Caco-2 (cell line): ENCODE data around the gene ACAP3. TPM values are rescaled to one million over a fixed set of nuclear protein-coding genes. Genes with fewer than 3 reads are reported as not detected.

Experiments
- BruUV-seq: library from RNA; stranded (reverse); fragments of 400-500 nt; replicated peaks from 2 replicates; lab custom pipeline; 2021; lab: Mats Ljungman, UMichigan
- CTCF ChIA-PET: fragments of 300-600 bp; sonication (Branson Sonifier 250); formaldehyde crosslinking; loops from one replicate; lab custom pipeline; 2022; ENCODE audit warnings: antibody characterized with exemption; lab: Charles Lee
- POLR2A ChIA-PET: fragments of 300-600 bp; sonication (Branson Sonifier 250); formaldehyde crosslinking; loops from one replicate; lab custom pipeline; 2022; ENCODE audit warnings: antibody characterized with exemption; lab: Charles Lee
- DNase-seq, 2 experiments: peaks; one replicate each; pipeline versions ENCODE4 v3.0.0 to v3.0.0-alpha.2; 2020 to 2022
- H3K27me3 ChIP-seq: replicated peaks from 2 replicates; pipeline ENCODE4 v1.6.0; 2011; ENCODE audit warnings: low read length; ENCODE audit not compliant: control insufficient read depth, insufficient read depth
- H3K36me3 ChIP-seq: 2 replicates; pipeline ENCODE4 v1.5.1; 2011; ENCODE audit warnings: low read length; ENCODE audit not compliant: control insufficient read depth, insufficient read depth
- H3K4me1 ChIP-seq: fragments of 250-450 bp; sonication (Bioruptor Pico); 2 replicates; pipeline ENCODE4 v1.5.1; 2020; ENCODE audit warnings: mild to moderate bottlenecking
- H3K4me3 ChIP-seq: 2 replicates; pipeline ENCODE4 v1.5.1; 2011; ENCODE audit warnings: low read depth, mild to moderate bottlenecking, control low read depth, low read length
- H3K9me3 ChIP-seq: fragments of 250-450 bp; sonication (Bioruptor Pico); 2 replicates; pipeline ENCODE4 v1.5.1; 2020; ENCODE audit warnings: mild to moderate bottlenecking, moderate library complexity
- H3K27ac Mint-ChIP-seq: one replicate; pipeline ENCODE4 v1.8.0; 2022; ENCODE audit warnings: mixed read lengths; ENCODE audit not compliant: unreplicated experiment
- H3K27me3 Mint-ChIP-seq: one replicate; pipeline ENCODE4 v1.8.0; 2022; ENCODE audit warnings: mixed read lengths; ENCODE audit not compliant: insufficient read depth, unreplicated experiment
- H3K36me3 Mint-ChIP-seq: one replicate; pipeline ENCODE4 v1.8.0; 2022; ENCODE audit warnings: mild to moderate bottlenecking, mixed read lengths; ENCODE audit not compliant: insufficient read depth, unreplicated experiment
- H3K4me1 Mint-ChIP-seq: one replicate; pipeline ENCODE4 v1.8.0; 2022; ENCODE audit warnings: low read depth, mixed read lengths; ENCODE audit not compliant: unreplicated experiment
- H3K4me3 Mint-ChIP-seq: one replicate; pipeline ENCODE4 v1.8.0; 2022; ENCODE audit warnings: mild to moderate bottlenecking, moderate library complexity, mixed read lengths; ENCODE audit not compliant: unreplicated experiment
- H3K9me3 Mint-ChIP-seq: one replicate; pipeline ENCODE4 v1.8.0; 2022; ENCODE audit warnings: mixed read lengths; ENCODE audit not compliant: unreplicated experiment
- CTCF ChIP-seq, 2 experiments: fragments of 200-600 bp in 1 of 2; IDR thresholded peaks; 1 replicate in 1 of 2; 2 replicates in 1 of 2; pipeline versions ENCODE4 v1.5.1 to v1.8.0; 2011 to 2022; ENCODE audit warnings: antibody characterized with exemption in 1 of 2, control low read depth in 1 of 2, inconsistent platforms in 1 of 2, low read depth in 1 of 2, low read length in 1 of 2, mild to moderate bottlenecking in 1 of 2, moderate library complexity in 1 of 2; ENCODE audit not compliant: insufficient read depth in 1 of 2, severe bottlenecking in 1 of 2, unreplicated experiment in 1 of 2
- intact Hi-C: fragments of 100-400 bp; cut with micrococcal nuclease; formaldehyde crosslinking; loops from one replicate; pipeline ENCODE4 v1.10.0; 2022; ENCODE audit not compliant: unreplicated experiment
- total RNA-seq: library from RNA; stranded (reverse); gene quantifications from 2 replicates; pipeline ENCODE4 v1.2.3, GENCODE V29; 2022

Gene ACAP3
- total RNA-seq, 1 experiment from 2014 or later, result 46.6 TPM

- H3K36me3 Mint-ChIP-seq, result peaks cover 65% of the 10 kb centered on the region
- Histone ChIP-seq H3K4me3 (no peak overlapping the region), H3K4me1 (no peaks in the 10 kb centered on the region), H3K9me3 (no peaks in the 10 kb centered on the region), H3K27me3 (no peaks in the 10 kb centered on the region), H3K36me3 (no peaks in the 10 kb centered on the region; the same call in none of the 2 replicates)
- intact Hi-C loops, result no loop called here
- no peaks in the 10 kb centered on the region for H3K4me1 Mint-ChIP-seq
- no peak overlapping the region for H3K27ac Mint-ChIP-seq
- H3K9me3 Mint-ChIP-seq, result no peaks in the 10 kb centered on the region
- no TSS peak for BruUV-seq
- no peak for DNase-seq
- no peak for TF ChIP-seq CTCF (IDR thresholded peaks at IDR 0.05; ENCODE audit: insufficient read depth in 1 of 2, low read depth in 1 of 2, low read length in 1 of 2, severe bottlenecking in 1 of 2, unreplicated experiment in 1 of 2)
- ChIA-PET POLR2A (no interaction called here), CTCF (no interaction called here)
- no peaks in the 10 kb centered on the region for H3K27me3 Mint-ChIP-seq
- H3K4me3 Mint-ChIP-seq, result no peak overlapping the region
Observed at GRCh38 chr1:1267488-1268283, 40.0 kb downstream of the ACAP3 start.

- Histone ChIP-seq H3K36me3 (no peaks in the 10 kb centered on the region; the same call in none of the 2 replicates), H3K4me1 (no peaks in the 10 kb centered on the region), H3K27me3 (no peaks in the 10 kb centered on the region), H3K4me3 (no peak overlapping the region), H3K9me3 (no peaks in the 10 kb centered on the region)
- H3K4me1 Mint-ChIP-seq, result no peaks in the 10 kb centered on the region
- no peak overlapping the region for H3K27ac Mint-ChIP-seq
- H3K27me3 Mint-ChIP-seq, result no peaks in the 10 kb centered on the region
- BruUV-seq, result no TSS peak
- peaks cover 69% of the 10 kb centered on the region for H3K36me3 Mint-ChIP-seq
- intact Hi-C loops, result no loop called here
- ChIA-PET CTCF (interaction anchor here (0.5 kb wide), 1 partner anchor 9 kb away, joined by 3 read pairs; no protein-coding TSS in a partner anchor), POLR2A (no interaction called here)
- DNase-seq, result no peak
- H3K9me3 Mint-ChIP-seq, result no peaks in the 10 kb centered on the region
- TF ChIP-seq CTCF (IDR thresholded peaks at IDR 0.05; ENCODE audit: insufficient read depth in 1 of 2, low read depth in 1 of 2, low read length in 1 of 2, severe bottlenecking in 1 of 2, unreplicated experiment in 1 of 2), result no peak
- no peak overlapping the region for H3K4me3 Mint-ChIP-seq
Observed at GRCh38 chr1:1264868-1265272, 42.9 kb downstream of the ACAP3 start.

GRCh38 chr1:1264026-1264425, 43.7 kb downstream of the ACAP3 start:
- H3K27ac Mint-ChIP-seq, result no peak overlapping the region

More at GRCh38 chr1:1264026-1264425, 43.7 kb downstream of the ACAP3 start:
- no peaks in the 10 kb centered on the region for H3K9me3 ChIP-seq
- H3K36me3 ChIP-seq, result no peaks in the 10 kb centered on the region; the same call in none of the 2 replicates
- ChIA-PET POLR2A (no interaction called here), CTCF (no interaction called here)
- no peak for TF ChIP-seq CTCF (IDR thresholded peaks at IDR 0.05; ENCODE audit: insufficient read depth in 1 of 2, low read depth in 1 of 2, low read length in 1 of 2, severe bottlenecking in 1 of 2, unreplicated experiment in 1 of 2)
- no peaks in the 10 kb centered on the region for H3K4me1 ChIP-seq
- no TSS peak for BruUV-seq
- no peak for DNase-seq
- H3K4me3 ChIP-seq, result no peak overlapping the region
- Mint-ChIP-seq H3K4me3 (no peak overlapping the region), H3K36me3 (peaks cover 73% of the 10 kb centered on the region), H3K4me1 (no peaks in the 10 kb centered on the region), H3K9me3 (no peaks in the 10 kb centered on the region), H3K27me3 (no peaks in the 10 kb centered on the region)
- H3K27me3 ChIP-seq, result no peaks in the 10 kb centered on the region
- intact Hi-C loops, result no loop called here
